MCF 10A (cell line): Measurements from ENCODE around the gene PARP12. TPM values are rescaled to one million over a fixed set of nuclear protein-coding genes. Genes with fewer than 3 reads are reported as not detected.
A peak's percentile ranks its signal among the peaks of the same experiment; 100 is the strongest.

Experiments
- BruUV-seq: library from RNA; stranded (reverse); fragments of 400-500 nt; replicated peaks from 2 replicates; lab custom pipeline; 2021; lab: Mats Ljungman, UMichigan
- CTCF ChIA-PET: fragments of 300-600 bp; sonication (Branson Sonifier 250); formaldehyde crosslinking; extraction: SDS; loops from one replicate; lab custom pipeline; 2021; ENCODE audit warnings: antibody characterized with exemption, inconsistent platforms; lab: Yijun Ruan, JAX
- POLR2A ChIA-PET: fragments of 300-600, 350-650 bp; sonication (Branson Sonifier 250); formaldehyde crosslinking; extraction: SDS; loops from one replicate; lab custom pipeline; 2020; ENCODE audit warnings: antibody characterized with exemption, inconsistent platforms; lab: Yijun Ruan, JAX
- DNase-seq: peaks from one replicate; pipeline ENCODE4 v3.0.0-alpha.2; 2018; ENCODE audit not compliant: unreplicated experiment
- H3K27ac Mint-ChIP-seq: one replicate; pipeline ENCODE4 v1.8.0; 2022; ENCODE audit warnings: mild to moderate bottlenecking, low read depth, mixed read lengths; ENCODE audit not compliant: unreplicated experiment
- H3K27me3 Mint-ChIP-seq: one replicate; pipeline ENCODE4 v1.8.0; 2022; ENCODE audit warnings: mixed read lengths; ENCODE audit not compliant: insufficient read depth, unreplicated experiment
- H3K36me3 Mint-ChIP-seq: one replicate; pipeline ENCODE4 v1.8.0; 2022; ENCODE audit warnings: mild to moderate bottlenecking, moderate library complexity, mixed read lengths; ENCODE audit not compliant: insufficient read depth, unreplicated experiment
- H3K4me1 Mint-ChIP-seq: one replicate; pipeline ENCODE4 v1.8.0; 2022; ENCODE audit warnings: mixed read lengths; ENCODE audit not compliant: insufficient read depth, unreplicated experiment
- H3K4me3 Mint-ChIP-seq: one replicate; pipeline ENCODE4 v1.8.0; 2022; ENCODE audit warnings: mild to moderate bottlenecking, moderate library complexity, mixed read lengths; ENCODE audit not compliant: unreplicated experiment
- H3K9me3 Mint-ChIP-seq: one replicate; pipeline ENCODE4 v1.8.0; 2022; ENCODE audit warnings: mixed read lengths; ENCODE audit not compliant: unreplicated experiment
- CTCF ChIP-seq: fragments of 200-600 bp; IDR thresholded peaks from one replicate; pipeline ENCODE4 v1.8.0; 2022; ENCODE audit warnings: antibody characterized with exemption, mild to moderate bottlenecking; ENCODE audit not compliant: unreplicated experiment
- intact Hi-C: fragments of 100-400 bp; cut with micrococcal nuclease; formaldehyde crosslinking; loops from 2 replicates; pipeline ENCODE4 v1.14.1; 2022
- total RNA-seq: library from RNA; stranded (reverse); gene quantifications from 2 replicates; pipeline ENCODE4 v1.2.3, GENCODE V29; 2022

Gene PARP12
- total RNA-seq, 1 experiment from 2014 or later: 35.0 TPM

DNA sequence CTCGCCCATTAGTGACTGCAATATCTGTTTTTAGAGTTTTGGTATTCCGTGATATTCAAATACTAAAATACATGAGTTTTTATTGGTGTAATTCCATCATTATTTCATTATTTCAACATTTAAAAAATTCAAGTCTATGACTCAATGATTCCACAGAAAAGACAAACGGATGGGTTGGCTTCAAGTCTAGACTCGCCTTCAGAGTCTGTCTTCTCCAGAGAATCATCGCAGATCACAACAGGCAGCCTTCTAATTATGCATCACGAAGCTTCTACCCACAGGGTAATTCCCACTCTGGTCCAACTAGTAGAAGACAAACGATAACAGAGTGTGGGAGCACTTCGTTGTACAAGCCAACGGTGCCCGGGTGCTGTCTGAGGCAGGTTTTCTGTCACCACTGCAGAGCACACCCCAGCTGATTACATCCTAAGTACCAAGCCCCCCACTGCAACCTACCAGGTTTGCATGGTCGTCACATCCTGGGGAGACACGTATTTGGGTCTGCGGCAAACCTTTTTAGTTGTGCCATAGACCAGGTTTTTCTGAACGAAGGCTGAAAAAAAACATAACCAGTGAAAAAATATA lies 28.9 kb downstream of the PARP12 start:
- peaks cover 26% of the 10 kb centered on the region for H3K36me3 Mint-ChIP-seq
- peaks cover 17% of the 10 kb centered on the region for H3K4me1 Mint-ChIP-seq
- BruUV-seq: no TSS peak
- no peak for TF ChIP-seq CTCF
- no peaks in the 10 kb centered on the region for H3K27me3 Mint-ChIP-seq
- ChIA-PET CTCF (no interaction called here), POLR2A (interaction anchor here (0.6 to 1.8 kb wide), 5 partner anchors 11 to 344 kb away, joined by 3 to 6 read pairs (median 4); partner anchors contain the start of genes KDM7A and PARP12)
- peak; percentile 76 for DNase-seq
- no peaks in the 10 kb centered on the region for H3K9me3 Mint-ChIP-seq
- peak overlapping the region; percentile 38 for H3K4me3 Mint-ChIP-seq
- intact Hi-C loops: no loop called here
- H3K27ac Mint-ChIP-seq: peak overlapping the region; percentile 96

GRCh38 chr7:140033036-140033435 lies 29.7 kb downstream of the PARP12 start:
- Mint-ChIP-seq H3K4me3 (peak overlapping the region; percentile 38), H3K9me3 (no peaks in the 10 kb centered on the region), H3K27me3 (no peaks in the 10 kb centered on the region), H3K4me1 (peaks cover 17% of the 10 kb centered on the region), H3K27ac (peak overlapping the region; percentile 96), H3K36me3 (peaks cover 32% of the 10 kb centered on the region)
- CTCF ChIA-PET: interaction anchor here (1.0 kb wide), 1 partner anchor 31 kb away, joined by 4 read pairs; no protein-coding TSS in a partner anchor
- POLR2A ChIA-PET: interaction anchor here (0.6 to 1.8 kb wide), 3 partner anchors 27 to 751 kb away, joined by 3 to 6 read pairs (median 3); no protein-coding TSS in a partner anchor
- intact Hi-C loops: no loop called here
- peak; percentile 45 for DNase-seq
- TF ChIP-seq CTCF: no peak
- no TSS peak for BruUV-seq

DNA sequence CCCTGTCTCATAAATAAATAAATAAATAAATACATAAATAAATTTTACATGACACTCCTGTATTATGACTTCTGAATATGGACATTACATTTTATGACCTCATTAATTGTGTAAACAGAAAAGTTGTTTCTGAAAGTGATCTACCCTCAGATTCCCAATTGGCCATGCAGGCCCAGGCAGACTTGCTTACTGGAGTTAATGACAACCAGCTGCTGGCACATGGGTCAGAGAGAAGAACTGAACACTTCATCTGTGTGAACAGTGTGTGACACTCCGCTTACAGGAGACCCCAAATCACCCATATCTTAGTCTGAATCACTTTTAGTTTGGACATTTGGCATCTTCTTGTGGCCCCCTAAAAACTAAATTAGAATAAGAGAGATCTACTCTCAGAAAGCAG lies 31.4 kb downstream of the PARP12 start:
- BruUV-seq: no TSS peak
- no peak for DNase-seq
- H3K4me1 Mint-ChIP-seq: peaks cover 17% of the 10 kb centered on the region
- H3K27me3 Mint-ChIP-seq: no peaks in the 10 kb centered on the region
- H3K36me3 Mint-ChIP-seq: peaks cover 26% of the 10 kb centered on the region
- intact Hi-C loops: no loop called here
- no peak for TF ChIP-seq CTCF
- CTCF ChIA-PET: no interaction called here
- POLR2A ChIA-PET: no interaction called here
- H3K27ac Mint-ChIP-seq: no peak overlapping the region
- no peaks in the 10 kb centered on the region for H3K9me3 Mint-ChIP-seq
- no peak overlapping the region for H3K4me3 Mint-ChIP-seq

GRCh38 chr7:140029072-140029471 lies 33.7 kb downstream of the PARP12 start:
- Mint-ChIP-seq H3K4me1 (peaks cover 17% of the 10 kb centered on the region), H3K27me3 (no peaks in the 10 kb centered on the region), H3K9me3 (no peaks in the 10 kb centered on the region), H3K36me3 (peaks cover 43% of the 10 kb centered on the region), H3K27ac (no peak overlapping the region), H3K4me3 (no peak overlapping the region)
- no peak for DNase-seq
- BruUV-seq: no TSS peak
- no peak for TF ChIP-seq CTCF
- CTCF ChIA-PET: interaction anchor here (0.6 kb wide), 1 partner anchor 82 kb away, joined by 3 read pairs; no protein-coding TSS in a partner anchor
- POLR2A ChIA-PET: no interaction called here
- intact Hi-C loops: no loop called here
